GM12873 (cell line): ENCODE data around the gene MPI.

Experiments used
- CTCF ChIP-seq: IDR thresholded peaks from 2 replicates; pipeline ENCODE4 v1.5.1; 2012; ENCODE audit warnings: low read depth, mild to moderate bottlenecking, moderate library complexity, low read length, control low read depth; ENCODE audit not compliant: insufficient read depth; ENCODE audit errors: missing control alignments

Gene MPI

GRCh38 chr15:74844319-74845207 is 45.3 kb upstream of the MPI start:
- no peak for TF ChIP-seq CTCF

- TF ChIP-seq CTCF: no peak
Observed at GRCh38 chr15:74845208-74845568, 44.7 kb upstream of the MPI start.

GRCh38 chr15:74845581-74845980 is 44.3 kb upstream of the MPI start:
- TF ChIP-seq CTCF: no peak

- no peak for TF ChIP-seq CTCF
Observed at GRCh38 chr15:74847432-74847831, 42.4 kb upstream of the MPI start.

- TF ChIP-seq CTCF: no peak
Observed at GRCh38 chr15:74850393-74850792, 39.4 kb upstream of the MPI start.

- TF ChIP-seq CTCF: no peak
Observed at GRCh38 chr15:74851960-74852359, 37.9 kb upstream of the MPI start.

GRCh38 chr15:74854453-74855022 is 35.3 kb upstream of the MPI start:
- no peak for TF ChIP-seq CTCF
